Cardiac fibroblast (primary cell): ENCODE data around the gene SLC4A8.
A peak's percentile ranks its signal among the peaks of the same experiment; 100 is the strongest.

Source experiments
- DNase-seq, 2 donors: peaks; one replicate each; pipeline versions ENCODE4 v3.0.0 to v3.0.0-alpha.2; 2010; ENCODE audit warnings: low read depth in 2 of 2
- H3K4me3 ChIP-seq, 2 donors: replicated peaks in 1 of 2; 1 replicate in 1 of 2; 2 replicates in 1 of 2; pipeline ENCODE4 v1.5.1; 2011; ENCODE audit warnings: low read depth in 2 of 2, low read length in 2 of 2, mild to moderate bottlenecking in 2 of 2, moderate library complexity in 1 of 2
- TF ChIP-seq, protein P1 (sequence below): IDR thresholded peaks from one replicate; pipeline ENCODE4 v1.5.1; 2011; ENCODE audit warnings: low read depth, mild to moderate bottlenecking, low read length, inconsistent platforms

The SLC4A8 gene

DNA sequence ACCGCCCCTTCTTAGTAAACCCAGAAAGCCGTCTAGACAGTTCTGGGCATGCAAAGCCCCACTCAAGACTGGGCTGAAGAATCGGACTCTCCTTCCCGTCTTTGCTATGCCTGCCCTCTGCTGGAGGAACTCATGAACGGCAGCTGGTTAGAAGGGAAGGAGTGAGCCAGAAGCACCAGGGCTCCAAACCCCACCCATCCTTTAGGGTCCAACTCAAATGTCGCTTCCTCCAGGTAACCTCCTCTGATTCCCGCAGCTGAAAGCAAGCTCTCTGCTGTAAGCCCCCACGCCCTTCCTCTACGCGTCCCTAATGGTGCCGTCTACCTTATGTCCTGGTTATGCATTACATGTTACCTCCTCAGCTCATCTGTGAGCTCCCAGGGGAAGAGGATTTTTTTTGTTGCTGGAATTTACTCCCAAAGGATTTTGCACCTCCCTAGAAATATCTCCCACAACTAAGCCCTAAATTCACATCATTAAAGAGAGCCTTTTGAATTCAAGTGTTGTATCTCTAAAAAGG lies 107.4 kb downstream of the SLC4A8 start:
- peak; percentile 79 to 80 for DNase-seq
- H3K4me3 ChIP-seq, result no peak overlapping the region

DNA sequence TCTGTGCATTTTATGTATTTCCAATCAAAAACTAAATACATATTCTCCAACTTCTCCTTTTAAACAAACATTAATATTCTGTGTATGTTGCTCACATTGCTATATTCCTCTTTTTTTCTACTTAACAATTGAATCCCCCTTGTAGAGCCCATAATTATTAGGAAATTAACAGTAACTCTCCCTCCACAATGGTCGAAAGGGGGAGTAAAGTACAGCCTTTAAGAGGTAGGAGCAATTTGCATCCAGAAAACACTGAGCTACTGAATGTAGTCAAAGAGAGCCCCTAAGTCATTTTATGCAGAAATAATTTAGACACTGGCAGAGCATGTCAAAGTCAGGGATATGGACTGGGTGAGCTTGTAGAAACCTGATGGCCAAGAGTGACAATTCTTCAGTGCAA lies 109.2 kb downstream of the SLC4A8 start:
- no peak overlapping the region for H3K4me3 ChIP-seq
- DNase-seq, result peak; percentile 25 to 37
- TF ChIP-seq, protein P1, sequence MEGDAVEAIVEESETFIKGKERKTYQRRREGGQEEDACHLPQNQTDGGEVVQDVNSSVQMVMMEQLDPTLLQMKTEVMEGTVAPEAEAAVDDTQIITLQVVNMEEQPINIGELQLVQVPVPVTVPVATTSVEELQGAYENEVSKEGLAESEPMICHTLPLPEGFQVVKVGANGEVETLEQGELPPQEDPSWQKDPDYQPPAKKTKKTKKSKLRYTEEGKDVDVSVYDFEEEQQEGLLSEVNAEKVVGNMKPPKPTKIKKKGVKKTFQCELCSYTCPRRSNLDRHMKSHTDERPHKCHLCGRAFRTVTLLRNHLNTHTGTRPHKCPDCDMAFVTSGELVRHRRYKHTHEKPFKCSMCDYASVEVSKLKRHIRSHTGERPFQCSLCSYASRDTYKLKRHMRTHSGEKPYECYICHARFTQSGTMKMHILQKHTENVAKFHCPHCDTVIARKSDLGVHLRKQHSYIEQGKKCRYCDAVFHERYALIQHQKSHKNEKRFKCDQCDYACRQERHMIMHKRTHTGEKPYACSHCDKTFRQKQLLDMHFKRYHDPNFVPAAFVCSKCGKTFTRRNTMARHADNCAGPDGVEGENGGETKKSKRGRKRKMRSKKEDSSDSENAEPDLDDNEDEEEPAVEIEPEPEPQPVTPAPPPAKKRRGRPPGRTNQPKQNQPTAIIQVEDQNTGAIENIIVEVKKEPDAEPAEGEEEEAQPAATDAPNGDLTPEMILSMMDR, result no peak

More for the DNA sequence above, 107.4 kb downstream of the SLC4A8 start:
- TF ChIP-seq, protein P1, result peak; percentile 97

DNA sequence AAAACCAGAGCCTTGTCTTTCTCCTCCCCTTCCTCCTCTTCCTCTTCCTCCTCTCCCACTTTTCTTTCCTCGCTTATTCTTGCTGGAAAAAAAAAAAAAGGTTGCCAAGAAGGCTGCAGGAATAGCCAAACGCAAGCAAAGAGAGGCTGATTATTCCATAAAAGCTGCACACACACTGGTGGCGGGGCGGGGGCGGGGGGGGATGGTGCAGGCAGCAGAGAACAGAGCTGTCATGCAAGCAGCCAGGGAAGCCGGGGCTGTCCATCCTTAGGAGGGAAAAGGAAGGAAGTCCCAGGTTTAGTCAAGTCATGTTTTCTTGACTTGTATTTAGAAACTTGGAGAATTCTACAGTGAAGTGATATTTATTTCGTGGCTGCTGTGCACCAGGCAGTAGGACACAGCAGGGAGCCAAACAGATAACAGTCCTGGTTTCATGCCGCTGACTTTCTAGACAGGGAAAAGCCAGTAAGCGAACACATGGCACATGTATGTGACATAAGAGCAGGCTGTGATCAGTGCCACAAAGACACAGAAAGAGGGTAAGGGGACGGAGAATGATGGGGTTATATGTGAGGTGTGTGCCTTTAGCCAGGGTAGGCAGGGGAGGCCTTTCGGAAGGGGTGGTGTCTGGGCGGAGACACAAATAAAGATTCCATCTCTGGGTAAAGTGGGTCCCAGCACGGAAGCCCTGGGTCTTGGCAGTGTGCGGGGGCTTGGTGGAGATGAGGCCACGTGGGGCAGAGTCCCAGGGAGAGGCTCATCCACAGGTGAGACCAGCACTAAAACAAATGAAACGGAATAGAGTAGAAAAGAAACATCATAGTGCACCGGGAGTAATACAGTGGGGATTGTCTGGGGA lies 109.8 kb downstream of the SLC4A8 start:
- DNase-seq, result no peak
- no peak overlapping the region for H3K4me3 ChIP-seq
- TF ChIP-seq, protein P1, result no peak

DNA sequence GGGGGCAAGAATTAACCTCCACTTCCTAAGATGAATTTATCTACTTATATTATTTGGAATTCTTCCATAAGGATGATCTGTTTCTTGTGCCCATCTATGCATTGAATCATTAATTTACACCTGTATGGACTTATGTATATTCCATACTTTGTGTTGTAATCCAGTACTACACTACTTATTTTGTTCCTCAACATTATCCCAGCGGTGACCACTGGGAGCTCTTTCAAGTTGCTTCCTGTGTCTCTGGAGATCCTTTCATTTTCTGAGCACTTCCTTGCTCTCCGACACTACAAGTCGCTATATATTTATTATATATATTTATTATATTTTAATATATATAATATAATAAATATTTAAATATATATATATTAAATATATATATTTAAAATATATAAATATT lies 111.5 kb downstream of the SLC4A8 start:
- DNase-seq, result peak; percentile 11 to 21
- no peak overlapping the region for H3K4me3 ChIP-seq
- TF ChIP-seq, protein P1, result peak; percentile 19

DNA sequence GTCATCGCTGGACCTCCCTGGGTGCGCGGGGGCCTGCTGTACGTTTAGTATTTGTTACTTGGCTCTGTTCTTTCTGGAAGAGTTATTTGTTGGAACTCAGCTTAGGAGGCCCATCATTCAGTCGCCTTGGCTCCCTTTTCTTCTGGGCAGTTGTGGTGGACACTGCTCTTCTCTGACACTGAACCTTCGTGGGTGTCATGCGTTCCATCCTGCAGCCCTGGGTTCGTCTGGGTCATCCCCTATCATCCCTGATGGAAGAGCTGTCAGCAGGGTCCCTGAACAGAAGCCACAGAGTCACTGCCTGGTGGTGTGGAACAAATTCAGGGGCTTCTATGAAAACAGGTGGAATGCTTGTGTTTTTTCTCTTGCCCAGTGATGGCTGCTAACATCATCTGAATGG lies 113.5 kb downstream of the SLC4A8 start:
- H3K4me3 ChIP-seq, result no peak overlapping the region
- DNase-seq, result no peak
- TF ChIP-seq, protein P1, result no peak

DNA sequence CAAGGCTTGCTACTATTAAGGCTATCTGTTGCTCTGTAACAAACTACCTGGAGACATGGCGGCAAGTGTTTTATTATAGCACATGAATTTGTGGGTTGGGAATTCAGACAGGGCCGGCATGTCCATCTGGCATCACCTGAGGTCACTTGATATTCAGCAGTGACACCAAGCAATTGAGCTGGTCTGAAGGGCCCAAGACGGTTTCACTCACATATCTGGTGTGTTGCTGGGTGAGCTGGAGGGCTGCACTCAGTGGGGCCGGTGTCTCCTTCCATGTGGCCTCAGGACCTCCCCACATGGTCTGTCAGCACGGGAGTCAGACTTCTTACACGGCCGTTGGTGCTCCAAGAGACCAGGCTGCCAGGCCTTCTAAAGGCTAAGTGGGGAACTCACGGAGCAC lies 114.0 kb downstream of the SLC4A8 start:
- TF ChIP-seq, protein P1, result no peak
- no peak for DNase-seq
- no peak overlapping the region for H3K4me3 ChIP-seq
